Measurements from ENCODE around the gene PLIN5. TPM values are rescaled to one million over a fixed set of nuclear protein-coding genes. Genes with fewer than 3 reads are reported as not detected.

The PLIN5 gene
- total RNA-seq, 1 donor from 2014 or later, result 4.3 TPM

DNA sequence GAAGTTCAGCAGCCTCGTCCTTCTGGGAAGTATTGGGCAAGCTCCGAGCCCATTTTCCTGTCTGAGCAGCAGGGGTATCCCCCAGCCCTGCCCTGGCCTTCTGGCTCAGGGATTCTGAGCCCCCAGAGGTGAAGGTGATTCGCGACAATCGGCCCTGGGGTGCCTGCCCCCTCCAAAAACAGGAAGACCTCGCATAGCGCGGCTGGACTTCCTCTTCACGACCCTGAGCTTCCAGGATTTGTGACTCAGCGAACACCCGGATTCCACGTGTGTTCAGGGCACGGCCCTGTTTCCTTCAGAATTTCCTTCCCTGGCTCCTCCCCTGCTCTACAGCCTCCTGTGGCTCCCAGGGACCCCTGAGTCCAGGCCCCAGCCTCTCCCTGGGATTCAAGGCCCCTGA, 24.5 kb upstream of the PLIN5 start, which contains the start of gene SEMA6B:
Gene SEMA6B (minus strand): TSS at position 116 of the 400 bp plus-strand sequence. CDS start 1,227 bp downstream, outside the sequence.
- no peak within 1 kb of the TSS for H3K4me3 Mint-ChIP-seq
- TF ChIP-seq, protein P1, sequence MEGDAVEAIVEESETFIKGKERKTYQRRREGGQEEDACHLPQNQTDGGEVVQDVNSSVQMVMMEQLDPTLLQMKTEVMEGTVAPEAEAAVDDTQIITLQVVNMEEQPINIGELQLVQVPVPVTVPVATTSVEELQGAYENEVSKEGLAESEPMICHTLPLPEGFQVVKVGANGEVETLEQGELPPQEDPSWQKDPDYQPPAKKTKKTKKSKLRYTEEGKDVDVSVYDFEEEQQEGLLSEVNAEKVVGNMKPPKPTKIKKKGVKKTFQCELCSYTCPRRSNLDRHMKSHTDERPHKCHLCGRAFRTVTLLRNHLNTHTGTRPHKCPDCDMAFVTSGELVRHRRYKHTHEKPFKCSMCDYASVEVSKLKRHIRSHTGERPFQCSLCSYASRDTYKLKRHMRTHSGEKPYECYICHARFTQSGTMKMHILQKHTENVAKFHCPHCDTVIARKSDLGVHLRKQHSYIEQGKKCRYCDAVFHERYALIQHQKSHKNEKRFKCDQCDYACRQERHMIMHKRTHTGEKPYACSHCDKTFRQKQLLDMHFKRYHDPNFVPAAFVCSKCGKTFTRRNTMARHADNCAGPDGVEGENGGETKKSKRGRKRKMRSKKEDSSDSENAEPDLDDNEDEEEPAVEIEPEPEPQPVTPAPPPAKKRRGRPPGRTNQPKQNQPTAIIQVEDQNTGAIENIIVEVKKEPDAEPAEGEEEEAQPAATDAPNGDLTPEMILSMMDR (conservative IDR thresholded peaks at IDR 0.05), result no peak
- no peak for DNase-seq (ENCODE audit: extremely low spot score, unreplicated experiment)
- H3K27ac Mint-ChIP-seq, result no peak within 1 kb of the TSS
- no peaks in the 10 kb centered on the region for H3K4me1 Mint-ChIP-seq (ENCODE audit: unreplicated experiment)
- H3K9me3 Mint-ChIP-seq, result no peaks in the 10 kb centered on the region
- no peaks in the 10 kb centered on the region for H3K27me3 Mint-ChIP-seq
- no peaks in the 10 kb centered on the region for H3K36me3 Mint-ChIP-seq

DNA sequence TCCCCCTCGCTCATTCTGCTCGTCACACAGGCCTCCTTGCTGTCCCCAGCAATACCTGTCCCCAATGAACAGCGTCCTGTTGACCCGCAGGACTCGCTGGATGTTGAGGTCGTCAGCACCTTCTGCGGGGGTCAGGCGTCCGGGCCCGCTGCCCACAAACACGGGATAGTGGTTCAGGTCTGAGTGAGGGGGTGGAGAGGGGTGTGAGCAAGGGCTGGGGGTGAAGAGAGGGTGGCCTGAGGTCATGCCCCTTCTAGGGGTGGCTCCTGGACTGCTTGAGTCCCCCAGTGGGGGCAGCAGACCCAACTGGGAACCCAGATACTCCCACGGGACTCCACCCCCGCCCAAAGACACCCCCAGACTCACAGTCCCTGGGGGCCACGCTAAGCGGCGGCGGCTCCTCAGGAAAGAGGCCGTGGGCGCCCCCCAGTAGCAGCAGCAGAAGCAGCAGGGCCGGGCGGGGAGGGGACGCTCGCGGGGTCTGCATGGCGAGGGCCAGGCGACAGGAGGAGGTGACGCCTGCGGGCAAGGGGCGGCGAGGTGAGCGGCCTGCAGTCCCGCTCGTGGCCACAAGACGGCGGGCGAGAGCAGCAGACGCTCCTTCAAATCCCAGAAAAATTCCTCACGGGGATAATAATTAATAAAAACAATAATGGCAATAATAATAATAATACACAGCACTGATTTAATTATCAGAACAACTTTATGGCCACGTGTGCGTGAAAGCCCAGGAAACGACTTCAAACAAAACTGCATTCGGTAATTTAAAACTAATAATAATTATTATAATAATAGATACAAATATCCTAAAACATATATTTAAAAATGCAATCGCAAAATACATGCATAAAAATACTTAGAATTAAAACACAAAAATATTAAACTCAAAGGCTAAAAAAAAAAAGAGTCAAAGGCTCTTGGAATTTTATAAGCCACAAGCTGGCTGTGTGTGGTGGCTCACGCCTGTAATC, 23.2 kb upstream of the PLIN5 start:
- no peak overlapping the region for H3K27ac Mint-ChIP-seq
- peak; percentile 78 for DNase-seq (ENCODE audit: extremely low spot score, unreplicated experiment)
- TF ChIP-seq, protein P1 (conservative IDR thresholded peaks at IDR 0.05), result peak; percentile 100

GRCh38 chr19:4557144-4557970, 22.3 kb upstream of the PLIN5 start:
- H3K4me3 Mint-ChIP-seq, result no peak overlapping the region
- no peak overlapping the region for H3K27ac Mint-ChIP-seq
- no peaks in the 10 kb centered on the region for H3K36me3 Mint-ChIP-seq
- peak; percentile 66 for DNase-seq (ENCODE audit: extremely low spot score, unreplicated experiment)
- no peaks in the 10 kb centered on the region for H3K27me3 Mint-ChIP-seq
- TF ChIP-seq, protein P1 (conservative IDR thresholded peaks at IDR 0.05), result no peak
- no peaks in the 10 kb centered on the region for H3K4me1 Mint-ChIP-seq (ENCODE audit: unreplicated experiment)
- H3K9me3 Mint-ChIP-seq, result no peaks in the 10 kb centered on the region

More for the DNA sequence above, 23.2 kb upstream of the PLIN5 start:
- Mint-ChIP-seq H3K9me3 (no peaks in the 10 kb centered on the region), H3K4me1 (ENCODE audit: unreplicated experiment) (no peaks in the 10 kb centered on the region), H3K36me3 (no peaks in the 10 kb centered on the region), H3K27me3 (no peaks in the 10 kb centered on the region), H3K4me3 (no peak overlapping the region)

- Mint-ChIP-seq H3K27ac (no peak overlapping the region), H3K9me3 (no peaks in the 10 kb centered on the region), H3K36me3 (no peaks in the 10 kb centered on the region), H3K27me3 (no peaks in the 10 kb centered on the region), H3K4me3 (no peak overlapping the region), H3K4me1 (ENCODE audit: unreplicated experiment) (no peaks in the 10 kb centered on the region)
- TF ChIP-seq, protein P1 (conservative IDR thresholded peaks at IDR 0.05), result no peak
- DNase-seq (ENCODE audit: extremely low spot score, unreplicated experiment), result no peak
Observed at GRCh38 chr19:4556597-4557127, 21.6 kb upstream of the PLIN5 start.

Data from type B pancreatic cell (in vitro differentiated cells).